BE2C (cell line): ENCODE data around the gene CD248.

ENCODE experiments used
- DNase-seq: peaks from one replicate; pipeline ENCODE4 v3.0.0-alpha.2; 2020
- H3K27me3 ChIP-seq: fragments of 250-450 bp; sonication (Bioruptor Pico); 2 replicates; pipeline ENCODE4 v1.5.1; 2020; ENCODE audit warnings: mild to moderate bottlenecking
- H3K36me3 ChIP-seq: fragments of 250-450 bp; sonication (Bioruptor Pico); 2 replicates; pipeline ENCODE4 v1.5.1; 2020; ENCODE audit warnings: mild to moderate bottlenecking
- H3K4me1 ChIP-seq: fragments of 250-450 bp; sonication (Bioruptor Pico); 2 replicates; pipeline ENCODE4 v1.5.1; 2020
- H3K4me3 ChIP-seq: 2 replicates; pipeline ENCODE4 v1.5.1; 2011; ENCODE audit warnings: low read depth, low read length
- H3K9me3 ChIP-seq: fragments of 250-450 bp; sonication (Bioruptor Pico); 2 replicates; pipeline ENCODE4 v1.5.1; 2020
- TF ChIP-seq, protein P1 (sequence below): IDR thresholded peaks from 2 replicates; pipeline ENCODE4 v1.5.1; 2012; ENCODE audit warnings: mild to moderate bottlenecking, low read depth, low read length

Gene CD248

DNA sequence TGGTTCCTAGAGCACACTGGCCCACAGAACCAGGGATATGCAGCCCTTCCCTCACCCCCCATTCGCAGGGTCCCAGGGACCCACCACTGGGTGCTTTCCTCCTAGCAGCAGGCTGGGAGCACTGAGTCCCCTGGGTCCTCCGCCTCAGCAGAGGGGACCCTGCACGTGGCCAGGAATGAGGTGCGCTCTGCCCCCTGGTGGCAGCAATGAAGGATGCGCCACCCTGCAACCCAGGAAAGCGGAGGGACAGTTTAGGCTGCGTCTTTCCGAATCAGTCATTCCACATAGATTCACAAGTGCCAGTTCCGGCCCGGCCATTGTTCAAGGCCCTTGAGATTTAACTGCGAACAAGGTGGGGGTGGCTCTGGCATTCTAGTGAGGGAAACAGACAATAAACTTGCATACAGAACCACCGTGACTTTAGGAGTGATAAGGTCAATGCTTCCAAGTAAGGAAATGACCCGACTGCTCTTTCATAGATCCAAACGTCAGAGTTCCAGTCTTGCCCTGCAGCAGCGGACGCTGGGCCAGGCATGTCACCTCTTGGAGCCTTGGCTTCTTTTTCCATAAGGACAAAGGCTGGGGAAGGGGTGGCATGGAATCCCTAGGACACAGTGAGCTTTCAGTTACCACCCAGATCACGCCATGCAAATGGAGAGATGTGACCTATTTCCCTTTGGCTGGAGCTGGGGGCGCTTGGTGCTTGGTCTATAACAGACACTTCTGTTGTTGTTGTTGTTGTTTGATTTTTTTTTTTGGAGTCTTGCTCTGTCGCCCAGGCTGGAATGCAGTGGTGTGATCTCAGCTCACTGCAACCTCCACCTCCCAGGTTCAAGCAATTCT is 11.7 kb upstream of the CD248 start:
- H3K4me3 ChIP-seq: peak overlapping the region; percentile 32
- TF ChIP-seq, protein P1, sequence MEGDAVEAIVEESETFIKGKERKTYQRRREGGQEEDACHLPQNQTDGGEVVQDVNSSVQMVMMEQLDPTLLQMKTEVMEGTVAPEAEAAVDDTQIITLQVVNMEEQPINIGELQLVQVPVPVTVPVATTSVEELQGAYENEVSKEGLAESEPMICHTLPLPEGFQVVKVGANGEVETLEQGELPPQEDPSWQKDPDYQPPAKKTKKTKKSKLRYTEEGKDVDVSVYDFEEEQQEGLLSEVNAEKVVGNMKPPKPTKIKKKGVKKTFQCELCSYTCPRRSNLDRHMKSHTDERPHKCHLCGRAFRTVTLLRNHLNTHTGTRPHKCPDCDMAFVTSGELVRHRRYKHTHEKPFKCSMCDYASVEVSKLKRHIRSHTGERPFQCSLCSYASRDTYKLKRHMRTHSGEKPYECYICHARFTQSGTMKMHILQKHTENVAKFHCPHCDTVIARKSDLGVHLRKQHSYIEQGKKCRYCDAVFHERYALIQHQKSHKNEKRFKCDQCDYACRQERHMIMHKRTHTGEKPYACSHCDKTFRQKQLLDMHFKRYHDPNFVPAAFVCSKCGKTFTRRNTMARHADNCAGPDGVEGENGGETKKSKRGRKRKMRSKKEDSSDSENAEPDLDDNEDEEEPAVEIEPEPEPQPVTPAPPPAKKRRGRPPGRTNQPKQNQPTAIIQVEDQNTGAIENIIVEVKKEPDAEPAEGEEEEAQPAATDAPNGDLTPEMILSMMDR: peak; percentile 88

DNA sequence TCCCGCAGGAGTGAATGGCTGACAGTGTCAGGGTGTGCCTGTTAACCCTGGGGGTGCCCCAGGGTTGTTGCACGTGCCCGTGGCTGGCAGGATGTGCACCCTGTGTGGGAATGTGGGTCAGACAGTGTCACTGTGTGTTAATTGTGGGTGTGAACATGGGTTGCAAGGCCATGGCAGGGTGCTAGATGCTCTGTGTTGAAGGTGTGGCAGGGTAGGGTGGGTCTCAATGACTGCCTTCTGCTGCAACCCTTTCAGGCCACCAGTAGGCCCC is 11.1 kb upstream of the CD248 start:
- TF ChIP-seq, protein P1: no peak
- no peak for DNase-seq
- H3K9me3 ChIP-seq: no peaks in the 10 kb centered on the region
- H3K36me3 ChIP-seq: no peaks in the 10 kb centered on the region
- H3K4me3 ChIP-seq: no peak overlapping the region
- no peaks in the 10 kb centered on the region for H3K27me3 ChIP-seq
- peaks cover 22% of the 10 kb centered on the region for H3K4me1 ChIP-seq

More for the DNA sequence above, 11.7 kb upstream of the CD248 start:
- no peaks in the 10 kb centered on the region for H3K36me3 ChIP-seq
- no peaks in the 10 kb centered on the region for H3K9me3 ChIP-seq
- DNase-seq: peak; percentile 90
- peaks cover 22% of the 10 kb centered on the region for H3K4me1 ChIP-seq
- H3K27me3 ChIP-seq: no peaks in the 10 kb centered on the region

DNA sequence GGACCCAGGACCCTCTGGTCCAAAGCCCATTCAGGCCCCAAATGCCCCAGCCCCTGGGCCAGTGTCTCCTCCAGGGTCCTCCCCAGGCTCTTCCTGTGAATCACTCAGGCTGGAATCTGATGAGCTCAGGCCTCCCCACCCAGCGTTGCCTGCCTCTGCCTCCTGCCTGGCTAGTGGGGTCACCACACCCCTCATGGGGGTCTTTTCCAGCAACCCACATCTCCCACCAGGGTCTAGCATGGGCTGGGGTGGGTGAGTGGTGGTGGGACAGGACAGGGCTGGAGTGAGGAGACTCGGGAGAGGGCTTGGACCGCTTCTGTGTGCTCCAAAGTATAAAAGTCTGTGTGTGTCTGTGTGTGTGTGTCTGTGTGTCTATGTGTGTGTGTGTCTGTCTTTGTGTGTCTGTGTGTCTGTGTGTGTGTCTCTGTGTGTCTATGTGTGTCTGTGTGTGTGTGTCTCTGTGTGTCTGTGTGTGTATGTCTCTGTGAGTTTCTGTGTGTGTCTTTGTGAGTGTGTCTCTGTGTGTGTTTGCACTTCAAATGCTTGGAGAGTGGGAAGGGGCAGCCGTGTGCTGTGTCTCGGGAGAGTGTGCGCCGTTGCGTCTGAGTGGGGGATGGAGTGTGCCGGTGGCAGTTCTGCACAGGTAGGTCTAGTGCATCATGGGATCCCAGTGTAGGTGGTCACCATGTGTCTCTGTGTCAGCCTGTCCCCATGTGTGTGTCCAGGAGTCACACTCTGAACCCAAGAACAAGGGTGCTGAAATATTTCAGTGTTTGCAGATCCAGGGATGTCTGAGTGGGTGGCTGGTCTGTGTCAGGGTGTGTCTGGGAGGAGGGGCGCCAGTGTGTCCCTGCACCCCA is 10.6 kb upstream of the CD248 start:
- peaks cover 22% of the 10 kb centered on the region for H3K4me1 ChIP-seq
- no peak for DNase-seq

DNA sequence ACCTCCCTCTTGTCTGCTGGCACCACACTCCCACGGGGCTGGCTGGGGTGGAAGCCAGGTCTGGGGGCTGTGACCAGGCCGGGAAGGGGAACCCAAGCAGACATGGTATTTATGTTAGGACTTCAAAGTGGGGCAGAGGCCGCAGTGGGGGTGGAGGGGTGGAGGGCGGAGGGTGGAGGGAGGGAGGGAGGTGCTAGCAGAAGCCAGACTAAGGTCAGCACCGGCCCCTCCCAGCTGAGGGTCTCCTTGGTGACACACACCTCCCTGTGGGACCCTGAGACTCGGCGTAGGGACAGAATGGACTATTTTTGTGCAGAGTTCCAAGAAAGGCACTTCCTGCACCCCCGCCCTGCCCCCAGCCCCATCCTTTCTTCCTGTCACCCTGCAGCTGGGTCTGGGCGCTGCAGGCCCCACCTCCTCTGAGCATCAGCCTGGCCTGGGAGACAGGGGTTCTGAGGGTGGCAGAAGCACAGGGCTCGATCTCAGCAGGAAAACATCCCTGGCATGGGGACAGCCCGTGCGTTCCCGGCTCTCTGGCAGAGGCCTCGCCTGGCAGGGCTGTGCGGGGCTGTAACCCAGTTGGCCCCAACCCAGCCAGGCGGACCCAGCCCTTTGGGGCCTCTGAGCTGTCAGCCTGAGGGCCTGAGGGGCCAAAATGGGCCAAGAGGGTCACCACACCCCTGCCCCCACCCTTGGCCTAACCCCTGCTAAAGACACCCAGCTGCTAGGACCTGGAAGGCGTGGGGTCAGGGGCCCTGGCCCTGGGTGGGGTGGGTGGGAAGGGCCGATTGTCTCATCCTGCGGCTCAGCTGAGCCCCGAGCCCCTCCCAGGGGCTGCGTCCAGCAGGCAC is 9.6 kb upstream of the CD248 start:
- Histone ChIP-seq H3K36me3 (no peaks in the 10 kb centered on the region), H3K4me3 (no peak overlapping the region), H3K9me3 (no peaks in the 10 kb centered on the region), H3K27me3 (no peaks in the 10 kb centered on the region), H3K4me1 (peaks cover 22% of the 10 kb centered on the region)
- no peak for DNase-seq
- TF ChIP-seq, protein P1: no peak

More for the DNA sequence above, 10.6 kb upstream of the CD248 start:
- Histone ChIP-seq H3K36me3 (no peaks in the 10 kb centered on the region), H3K27me3 (no peaks in the 10 kb centered on the region), H3K9me3 (no peaks in the 10 kb centered on the region), H3K4me3 (no peak overlapping the region)
- TF ChIP-seq, protein P1: no peak

DNA sequence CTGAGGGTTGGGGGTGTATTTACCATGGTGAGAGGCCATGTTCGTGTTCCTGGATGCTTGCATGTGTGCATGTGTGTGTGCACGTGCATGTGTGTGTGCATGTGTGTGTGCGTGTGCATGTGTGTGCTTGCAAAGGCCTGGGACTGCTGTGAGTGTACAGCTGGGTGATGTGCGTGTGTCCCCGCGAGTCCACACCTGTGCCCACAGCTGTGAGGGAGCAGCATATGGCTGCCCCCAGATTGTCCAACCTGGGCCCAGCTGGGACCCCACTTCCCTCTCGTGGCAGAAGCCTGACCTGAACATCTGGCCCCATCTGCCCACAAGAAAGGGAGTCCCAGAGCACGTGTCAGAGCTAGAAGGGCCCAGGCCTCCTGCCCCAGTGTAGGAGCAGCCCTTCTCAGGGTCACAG is 8.4 kb upstream of the CD248 start:
- TF ChIP-seq, protein P1: no peak
- H3K4me1 ChIP-seq: peaks cover 22% of the 10 kb centered on the region
- no peak for DNase-seq

More for the DNA sequence above, 8.4 kb upstream of the CD248 start:
- Histone ChIP-seq H3K27me3 (no peaks in the 10 kb centered on the region), H3K9me3 (no peaks in the 10 kb centered on the region), H3K36me3 (no peaks in the 10 kb centered on the region), H3K4me3 (no peak overlapping the region)
